GM10847 (cell line): Measurements from ENCODE around the gene TRMT1.

Experiments used
- POLR2A ChIP-seq: IDR thresholded peaks from 2 replicates; pipeline ENCODE4 v1.6.1; 2011; ENCODE audit not compliant: insufficient read length; ENCODE audit errors: extremely low read depth

Gene TRMT1

DNA sequence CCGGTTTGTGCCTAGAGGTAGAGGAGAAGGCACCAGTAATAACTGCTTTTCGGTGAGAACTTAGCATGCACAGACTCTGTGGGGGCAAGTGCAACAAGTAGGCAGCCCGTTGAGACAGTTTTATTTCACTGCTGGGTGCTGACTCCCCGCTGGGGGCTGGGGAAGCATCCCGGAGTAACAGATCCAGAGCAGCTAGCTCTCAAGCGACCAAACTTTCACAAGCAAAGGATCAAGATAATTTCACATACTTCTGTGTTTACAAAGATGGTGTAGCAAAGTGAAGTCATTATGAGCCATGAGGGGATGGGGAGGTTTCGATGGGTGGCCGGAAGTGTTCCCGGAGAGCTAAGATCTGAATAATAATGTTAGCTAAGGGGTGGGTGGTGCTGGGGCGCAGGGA lies 4.3 kb upstream of the TRMT1 start:
- TF ChIP-seq POLR2A, result no peak

DNA sequence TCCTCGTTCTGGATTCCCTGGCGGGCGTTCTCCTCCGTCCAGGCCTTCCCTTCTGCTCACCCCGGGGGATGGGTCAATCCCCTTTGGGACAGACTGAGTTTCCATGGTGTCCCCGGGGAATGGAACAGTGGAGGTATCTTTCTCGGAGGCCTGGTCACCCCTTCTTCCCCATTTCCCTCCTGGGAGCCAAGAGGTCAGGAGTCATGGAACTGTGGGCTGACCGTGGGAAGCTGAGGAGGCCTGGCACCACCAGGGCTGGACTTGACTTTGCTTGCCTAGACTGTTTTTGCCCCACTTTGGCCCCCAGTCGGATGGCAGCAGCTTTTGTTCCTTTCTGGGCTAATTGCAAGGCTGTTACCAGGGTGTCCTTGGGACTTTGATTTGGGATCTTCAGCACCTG lies 3.5 kb upstream of the TRMT1 start:
- no peak for TF ChIP-seq POLR2A

DNA sequence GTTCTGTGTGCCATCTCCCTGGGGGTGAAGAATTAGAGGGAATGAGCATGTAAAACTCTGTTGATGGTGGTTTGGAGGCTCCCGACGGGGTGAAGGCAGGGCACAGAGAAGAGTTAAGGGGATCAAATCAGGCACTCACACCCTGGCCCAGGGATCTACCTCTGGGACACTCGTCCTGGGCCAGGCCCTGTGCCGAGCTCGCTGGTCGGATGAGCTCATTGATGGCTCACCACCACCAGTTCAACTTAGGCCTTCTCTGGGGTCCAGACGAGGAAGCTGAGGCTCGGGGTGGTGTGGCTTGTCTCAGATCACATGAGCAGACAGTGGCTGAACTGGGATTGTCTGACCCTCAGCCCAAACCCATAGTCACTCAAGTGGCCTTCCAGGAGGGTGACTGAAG lies 3.1 kb upstream of the TRMT1 start:
- TF ChIP-seq POLR2A, result no peak

DNA sequence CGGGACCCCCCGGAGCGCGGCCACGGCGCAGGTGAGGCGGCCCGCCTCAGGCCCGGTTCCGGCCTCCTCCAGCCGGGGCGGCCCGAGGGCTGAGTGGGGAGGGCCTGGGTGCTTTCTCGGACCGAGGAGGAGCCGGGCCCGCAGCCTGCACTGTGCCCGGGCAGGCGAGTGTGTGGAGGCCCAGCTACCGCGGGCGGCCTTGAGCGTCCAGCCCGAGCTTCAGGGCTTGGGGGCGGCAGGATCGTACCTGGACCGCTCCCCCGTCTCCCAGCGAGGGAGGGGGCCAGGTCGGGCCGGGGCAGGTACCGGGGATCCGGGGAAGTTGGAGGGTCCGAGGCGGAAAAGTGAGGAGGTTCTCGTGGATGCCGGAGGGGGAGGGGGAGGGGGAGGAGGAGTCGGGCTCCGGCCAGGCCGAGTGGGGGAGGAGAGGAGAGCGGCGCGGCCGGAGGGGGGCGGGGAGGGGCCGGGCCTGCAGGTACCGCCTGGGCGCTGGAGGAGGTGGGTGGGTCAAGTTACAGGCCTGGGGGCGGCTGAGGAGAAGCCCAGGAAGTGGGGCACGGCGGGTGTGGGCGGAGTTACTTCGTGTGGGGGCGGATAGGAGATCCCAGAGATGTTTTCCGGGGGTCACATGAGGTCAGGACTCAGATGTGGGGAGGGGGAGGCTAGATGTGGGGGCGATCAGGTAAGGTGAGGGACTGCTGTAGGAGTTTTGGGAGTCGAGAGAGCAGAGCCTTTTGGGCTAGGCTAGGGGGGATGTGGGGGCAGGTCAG lies 2.1 kb upstream of the TRMT1 start:
- peak; percentile 2 for TF ChIP-seq POLR2A

DNA sequence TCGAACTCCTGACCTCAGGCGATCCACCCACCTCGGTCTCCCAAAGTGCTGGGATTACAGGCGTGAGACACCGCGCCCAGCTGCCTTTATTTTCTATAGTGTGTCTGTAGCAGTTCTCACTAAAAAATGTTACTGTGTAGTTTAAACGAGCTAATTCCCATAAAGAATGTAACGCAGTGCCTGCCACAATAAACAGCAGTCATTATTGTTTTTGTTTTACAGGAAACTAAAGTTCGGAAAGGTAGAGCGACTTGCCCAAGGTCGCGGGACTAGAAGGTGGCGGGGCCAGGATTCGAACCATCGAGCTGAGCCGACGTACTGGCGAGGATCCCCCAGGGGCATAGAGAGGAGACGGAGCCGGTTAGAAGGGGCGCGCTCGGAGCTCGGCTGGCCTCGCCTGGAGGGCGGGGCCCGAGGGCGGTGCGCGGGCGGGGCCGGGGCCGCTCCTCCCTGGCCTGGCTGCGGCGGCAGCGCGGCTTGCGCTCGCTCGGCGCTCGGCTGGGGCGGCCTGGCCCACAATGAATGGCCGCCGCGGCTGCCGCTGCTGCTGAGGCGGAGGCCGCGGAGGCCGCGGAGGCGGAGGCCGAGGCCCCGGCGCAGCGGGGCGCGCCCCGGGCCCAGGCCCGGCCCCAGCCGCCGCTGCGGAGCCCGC lies 1.4 kb upstream of the TRMT1 start, which contains the start of gene NACC1:
TSS of gene NACC1 (plus strand) at position 493 of the 652 bp plus-strand sequence. CDS start 16,944 bp downstream, outside the sequence.
- TF ChIP-seq POLR2A, result peak; percentile 54

DNA sequence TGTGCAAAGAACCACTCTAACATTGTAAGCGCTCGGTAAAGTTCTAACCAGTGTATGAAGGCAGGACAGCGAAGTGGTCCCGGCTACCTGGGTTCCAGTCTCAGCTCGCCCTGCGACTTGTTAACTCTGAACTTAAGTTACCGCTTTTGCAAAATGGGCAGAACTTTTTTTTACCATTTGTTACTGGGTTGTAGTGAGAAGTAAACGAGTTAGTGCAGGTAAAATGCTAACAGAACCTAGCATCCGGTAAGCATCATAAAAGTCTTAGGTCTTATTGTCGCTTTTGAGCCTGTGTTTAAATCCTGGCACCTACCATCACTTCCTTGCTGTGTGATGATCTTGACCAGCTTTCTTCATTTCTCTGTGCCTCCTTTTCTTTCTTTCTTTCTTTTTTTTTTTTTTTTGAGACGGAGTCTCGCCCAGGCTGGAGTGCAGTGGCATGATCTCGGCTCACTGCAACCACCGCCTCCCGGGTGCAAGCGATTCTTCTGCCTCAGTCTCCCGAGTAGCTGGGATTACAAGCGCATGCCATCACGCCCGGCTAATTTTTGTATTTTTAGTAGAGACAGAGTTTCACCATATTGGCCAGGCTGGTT lies 734 bp upstream of the TRMT1 start:
- no peak for TF ChIP-seq POLR2A

DNA sequence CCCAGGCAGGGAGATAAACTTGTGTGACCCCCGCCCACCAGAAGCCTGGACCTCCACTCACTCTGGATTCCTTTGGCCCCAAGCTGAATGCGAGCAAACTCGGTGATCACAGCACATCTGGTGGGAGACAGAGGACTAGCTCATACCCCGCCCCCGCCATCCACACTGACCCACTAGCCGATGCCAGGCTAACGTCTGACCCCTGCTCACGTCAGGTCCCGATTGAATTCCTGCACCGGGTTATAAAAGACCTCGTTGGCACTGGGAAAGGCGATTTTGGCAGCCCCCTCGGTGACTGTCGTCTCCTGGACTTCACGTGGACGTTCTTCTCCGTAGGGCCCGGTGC lies 631 bp downstream of the TRMT1 start:
- no peak for TF ChIP-seq POLR2A

DNA sequence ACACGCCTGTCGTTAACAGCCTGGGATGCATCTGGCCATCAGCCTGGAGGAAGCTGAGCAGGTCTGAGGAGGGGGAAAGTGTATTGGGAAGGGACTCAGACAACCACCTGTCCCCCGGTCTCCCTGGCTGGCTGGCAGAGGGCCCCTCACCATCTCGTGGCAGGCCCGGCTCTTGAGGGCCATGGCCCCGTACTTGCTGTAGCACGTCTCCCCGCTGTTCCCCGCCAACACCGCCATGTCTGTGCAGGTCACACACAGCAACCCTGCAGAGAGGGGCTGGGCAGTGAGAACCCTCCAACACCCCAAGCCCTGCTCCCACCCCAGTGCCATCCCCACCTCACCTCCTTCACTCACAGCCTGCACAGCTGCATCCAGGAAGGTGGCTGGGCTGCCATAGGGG lies 4.0 kb downstream of the TRMT1 start:
- no peak for TF ChIP-seq POLR2A

DNA sequence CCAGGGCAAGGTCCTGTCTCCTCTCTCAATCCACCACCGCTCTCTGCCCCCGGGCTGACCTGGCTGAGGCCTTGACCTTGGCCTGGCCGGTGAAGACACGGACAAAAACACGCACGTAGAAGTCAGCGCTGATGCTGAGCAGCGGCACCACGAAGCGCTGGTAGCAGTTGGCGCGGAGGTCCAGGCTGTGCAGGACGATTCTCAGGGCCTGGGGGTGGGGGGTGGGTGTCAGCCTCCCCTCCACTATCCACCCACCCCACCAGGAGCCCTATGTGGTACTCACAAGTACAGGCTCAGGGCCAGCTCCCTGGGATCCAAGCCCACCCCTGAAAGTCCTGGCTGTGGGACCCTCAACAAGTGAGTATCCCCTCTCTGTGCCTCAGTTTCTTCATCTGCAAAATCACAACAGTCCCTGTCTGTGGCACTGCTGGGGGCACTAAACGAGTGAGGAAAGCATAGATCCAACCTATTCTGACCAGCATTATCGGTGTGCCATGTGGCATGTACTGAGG lies 6.4 kb downstream of the TRMT1 start:
- no peak for TF ChIP-seq POLR2A

DNA sequence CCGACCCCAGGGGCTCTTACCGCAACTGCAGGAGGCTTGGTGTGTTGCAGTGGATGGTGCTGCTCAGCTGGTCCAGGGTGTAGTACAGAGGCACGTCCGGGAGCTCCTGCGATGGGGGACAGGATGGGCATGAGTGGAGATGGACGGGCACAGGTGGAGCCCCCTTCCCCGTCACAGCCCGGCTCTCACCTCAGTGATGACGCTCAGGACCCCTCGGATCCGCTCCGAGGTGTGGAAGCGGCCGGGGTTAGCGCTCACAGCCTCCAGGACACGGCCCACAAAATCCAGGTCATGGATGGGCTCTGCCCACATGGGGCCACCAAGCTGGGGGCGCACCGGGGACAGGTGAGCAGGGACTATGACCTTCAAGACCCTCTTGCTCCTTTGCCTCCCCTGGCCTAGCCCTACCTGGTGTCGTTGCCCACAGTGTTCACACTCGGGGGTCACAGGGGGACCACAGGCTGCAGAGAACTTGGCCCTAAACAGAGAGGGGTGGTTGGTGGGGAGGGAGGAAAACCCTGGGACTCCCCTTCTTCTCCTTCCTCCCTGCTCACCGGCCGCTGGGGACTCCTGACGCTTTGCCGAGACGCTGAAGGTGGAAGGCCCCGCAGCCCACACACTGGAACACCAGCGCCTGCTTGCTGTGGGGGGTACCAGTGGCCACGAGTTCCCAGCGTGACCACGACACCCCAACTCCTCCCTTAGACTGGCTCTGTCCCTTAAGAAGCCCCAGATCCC lies 7.0 kb downstream of the TRMT1 start:
- no peak for TF ChIP-seq POLR2A

DNA sequence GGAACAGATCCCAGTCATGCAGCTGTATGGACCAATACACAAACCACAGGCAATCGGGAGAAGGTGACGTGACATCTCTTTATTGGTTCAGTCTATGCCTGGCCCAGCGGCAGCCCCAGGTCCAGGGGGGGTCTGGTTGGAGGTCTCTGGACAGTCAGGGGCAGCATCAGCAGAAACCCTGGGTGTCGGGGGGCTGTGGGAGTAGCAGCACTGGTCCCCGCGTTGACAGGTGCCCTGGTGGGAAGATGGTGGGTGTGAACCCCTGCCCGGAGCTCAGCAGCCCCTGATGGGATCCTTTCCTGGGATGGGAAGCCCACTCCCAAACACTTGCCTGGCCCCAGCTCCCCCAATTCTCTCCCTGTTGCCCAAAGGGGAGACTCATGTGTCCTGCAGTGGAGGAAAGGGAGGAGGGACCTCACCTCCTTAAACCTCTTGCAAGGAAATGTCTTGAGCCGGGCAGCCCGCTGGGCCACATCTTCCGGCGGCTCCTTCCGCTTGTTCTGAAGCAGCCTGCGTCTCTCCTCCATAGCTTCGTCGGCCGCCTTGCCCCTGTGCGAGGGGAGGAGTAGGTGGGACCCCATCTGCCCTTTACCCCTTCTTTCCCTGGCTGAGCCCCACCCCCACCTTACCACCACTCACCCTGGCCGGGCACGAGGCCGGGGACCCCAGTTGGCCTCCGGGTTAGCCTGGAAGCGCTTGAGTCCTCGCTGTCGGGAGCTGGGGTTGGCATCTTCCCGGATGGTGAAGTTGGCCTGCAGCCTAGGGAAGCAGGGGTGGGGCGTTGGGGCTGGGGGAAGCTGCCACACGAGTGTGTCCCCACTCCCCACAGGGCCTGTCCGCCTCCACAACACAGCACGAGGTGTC lies 11.5 kb downstream of the TRMT1 start:
- peak; percentile 24 for TF ChIP-seq POLR2A

DNA sequence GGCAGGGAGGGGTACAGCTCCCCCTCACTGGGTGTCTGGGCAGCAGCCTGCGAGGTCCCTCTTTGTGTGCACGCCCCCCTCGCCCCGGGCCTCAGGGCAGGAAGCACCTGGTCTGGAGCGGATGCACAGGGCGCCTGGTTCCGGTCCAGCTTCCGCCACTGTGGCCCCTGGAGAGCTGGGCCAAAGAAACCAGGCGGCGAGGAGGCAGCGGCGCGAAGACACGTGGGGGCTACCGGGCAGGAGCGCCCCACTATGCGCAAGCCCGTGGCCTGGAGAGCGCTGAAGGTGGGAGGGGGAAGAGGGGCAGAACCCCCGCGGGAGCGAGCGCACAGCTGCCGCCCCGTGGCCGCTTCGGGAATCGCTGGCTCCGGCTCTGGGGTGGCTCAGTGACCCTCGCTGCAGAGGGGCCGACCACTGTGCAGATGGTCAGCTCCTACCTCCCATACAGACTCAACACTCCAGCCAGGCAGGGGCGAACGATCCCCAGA lies 12.1 kb downstream of the TRMT1 start:
- TF ChIP-seq POLR2A, result peak; percentile 28

DNA sequence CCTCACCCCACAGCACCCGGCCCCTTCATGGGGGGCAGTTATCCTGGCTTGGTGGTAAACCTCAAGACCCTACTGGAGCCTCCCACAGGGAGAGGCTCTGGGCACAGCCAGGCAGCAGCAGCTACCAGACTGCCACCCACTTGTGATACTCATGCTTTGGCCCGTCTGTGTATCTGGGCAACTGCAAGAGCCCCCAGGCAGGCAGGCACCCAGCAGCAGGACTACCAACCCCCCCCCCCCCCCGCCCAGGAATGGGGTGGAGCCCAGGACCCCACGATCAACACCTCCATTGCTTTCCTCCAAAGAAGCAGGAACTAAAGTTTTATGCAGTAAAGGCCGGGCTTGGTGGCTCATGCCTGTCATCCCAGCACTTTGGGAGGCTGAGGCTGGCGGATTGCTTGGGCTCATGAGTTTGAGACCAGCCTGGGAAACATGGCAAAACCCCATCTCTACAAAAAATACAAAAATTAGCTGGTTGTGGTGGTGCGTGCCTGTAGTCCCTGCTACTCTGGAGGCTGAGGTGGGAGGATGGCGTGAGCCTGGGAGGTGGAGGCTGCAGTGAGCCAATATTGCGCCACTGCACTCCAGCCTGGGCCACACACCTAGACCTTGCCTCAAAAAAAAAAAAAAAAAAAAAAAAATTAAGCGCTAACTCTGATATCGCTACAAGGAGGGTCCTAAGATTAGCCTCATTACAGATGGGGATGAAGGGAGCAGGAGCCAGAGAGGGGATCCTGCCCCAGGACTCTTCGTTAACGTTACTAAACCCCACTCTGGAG lies 12.8 kb downstream of the TRMT1 start:
- TF ChIP-seq POLR2A, result no peak
